ENCODE data around the gene KRT71.

DNA sequence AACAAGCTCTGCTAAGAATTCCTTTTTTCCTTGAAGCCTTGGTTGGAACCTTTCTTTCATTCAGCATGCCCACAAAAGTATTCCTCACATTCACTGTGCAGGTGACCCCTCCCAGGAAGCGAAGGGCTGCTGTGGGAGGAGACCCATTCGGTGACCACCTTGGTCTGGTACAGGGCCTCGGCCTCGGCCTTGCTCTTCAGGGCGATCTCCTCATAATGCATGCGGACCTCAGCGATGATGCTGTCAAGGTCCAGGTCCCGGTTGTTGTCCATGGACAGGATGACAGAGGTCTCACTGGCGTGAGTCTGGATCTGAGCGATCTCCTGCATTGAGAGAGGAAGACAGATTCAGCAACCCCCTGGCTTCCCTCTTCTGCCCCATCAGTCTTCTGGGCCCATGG is 17.6 kb upstream of the KRT71 start:
- TF ChIP-seq ZNF384 (IDR thresholded peaks at IDR 0.05), result no peak
- TF ChIP-seq ELF4 (IDR thresholded peaks at IDR 0.05), result no peak
- TF ChIP-seq FOXM1 (IDR thresholded peaks at IDR 0.05; ENCODE audit: borderline replicate concordance), result no peak
- TF ChIP-seq, protein P1, sequence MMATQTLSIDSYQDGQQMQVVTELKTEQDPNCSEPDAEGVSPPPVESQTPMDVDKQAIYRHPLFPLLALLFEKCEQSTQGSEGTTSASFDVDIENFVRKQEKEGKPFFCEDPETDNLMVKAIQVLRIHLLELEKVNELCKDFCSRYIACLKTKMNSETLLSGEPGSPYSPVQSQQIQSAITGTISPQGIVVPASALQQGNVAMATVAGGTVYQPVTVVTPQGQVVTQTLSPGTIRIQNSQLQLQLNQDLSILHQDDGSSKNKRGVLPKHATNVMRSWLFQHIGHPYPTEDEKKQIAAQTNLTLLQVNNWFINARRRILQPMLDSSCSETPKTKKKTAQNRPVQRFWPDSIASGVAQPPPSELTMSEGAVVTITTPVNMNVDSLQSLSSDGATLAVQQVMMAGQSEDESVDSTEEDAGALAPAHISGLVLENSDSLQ (IDR thresholded peaks at IDR 0.05), result no peak
- no peak for TF ChIP-seq HDGF (IDR thresholded peaks at IDR 0.05; ENCODE audit: borderline replicate concordance)
- TF ChIP-seq SUZ12 (IDR thresholded peaks at IDR 0.05), result no peak
- TF ChIP-seq BHLHE40 (IDR thresholded peaks at IDR 0.05; ENCODE audit: borderline replicate concordance), result no peak
- TF ChIP-seq SP1 (IDR thresholded peaks at IDR 0.05), result no peak

Data from HEK293T (cell line).